HL-60/S4 treated with retinoic acid at 250 ng/mL for 4 days and 3 days (cell line): ENCODE results near the gene FRMD5.
"Not testable (repeated sequence)": the region's sequence is repeated elsewhere in the genome, so short reads cannot be mapped to it uniquely, and the experiment has no call there.

ENCODE experiments used
- in situ Hi-C: fragments of 300-500 bp; cut with MboI; formaldehyde crosslinking; loops from 2 replicates; pipeline ENCODE4 v1.7.0; 2022; ENCODE audit warnings: low sequenced_read_pairs

The FRMD5 gene

DNA sequence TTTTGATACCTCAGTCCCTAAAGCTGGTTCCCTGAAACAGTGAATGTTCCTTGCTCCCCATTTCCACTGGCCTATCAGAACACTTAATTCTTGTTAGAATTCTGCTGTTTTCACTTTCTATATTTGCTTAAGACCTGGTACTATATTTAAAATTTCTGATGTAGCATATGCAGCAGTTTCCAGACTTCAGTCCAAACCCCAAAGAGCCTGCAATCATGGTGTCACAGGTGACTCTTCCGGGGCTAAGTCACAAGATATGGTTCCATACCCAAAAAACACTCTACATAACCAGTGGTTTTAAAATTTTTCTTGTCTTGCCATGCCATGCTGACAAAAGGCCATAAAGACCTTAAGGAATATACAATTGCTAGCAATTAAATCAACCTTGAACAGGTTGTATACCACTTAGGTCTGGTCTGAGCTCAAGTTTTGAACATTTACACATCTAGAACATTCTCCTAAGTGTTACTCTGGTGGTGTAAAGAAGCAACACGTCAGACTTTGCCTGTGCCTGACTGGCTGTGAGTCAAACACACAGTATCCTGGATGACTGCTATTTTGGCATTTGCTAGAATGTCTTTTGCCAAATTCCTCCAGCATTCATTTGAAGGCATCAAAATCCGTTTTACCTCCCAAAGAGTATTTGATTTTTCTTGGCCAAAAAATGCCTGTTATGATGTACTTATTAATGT is 160.0 kb downstream of the FRMD5 start:
- in situ Hi-C loops: no loop called here

GRCh38 chr15:44034334-44034733 is 160.7 kb downstream of the FRMD5 start:
- in situ Hi-C loops: no loop called here

DNA sequence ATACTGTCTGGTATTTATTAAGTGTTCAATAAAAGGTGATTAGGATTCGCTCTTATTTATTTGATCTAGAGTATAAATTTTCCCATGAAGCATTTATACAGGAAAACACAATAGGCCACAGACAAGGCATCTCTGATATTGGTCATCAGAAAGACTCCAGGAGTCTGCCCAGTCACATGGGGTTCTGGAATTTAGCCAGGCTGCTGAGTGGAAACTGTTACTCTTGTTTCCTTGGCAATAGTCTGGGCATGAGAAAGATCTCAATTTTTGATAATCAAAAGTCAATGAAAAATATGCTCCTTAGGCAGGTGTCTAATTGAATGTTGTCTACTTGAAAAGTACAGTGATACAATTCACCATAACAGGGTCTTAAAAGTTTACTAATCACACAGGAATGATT is 161.2 kb downstream of the FRMD5 start:
- in situ Hi-C loops: no loop called here

DNA sequence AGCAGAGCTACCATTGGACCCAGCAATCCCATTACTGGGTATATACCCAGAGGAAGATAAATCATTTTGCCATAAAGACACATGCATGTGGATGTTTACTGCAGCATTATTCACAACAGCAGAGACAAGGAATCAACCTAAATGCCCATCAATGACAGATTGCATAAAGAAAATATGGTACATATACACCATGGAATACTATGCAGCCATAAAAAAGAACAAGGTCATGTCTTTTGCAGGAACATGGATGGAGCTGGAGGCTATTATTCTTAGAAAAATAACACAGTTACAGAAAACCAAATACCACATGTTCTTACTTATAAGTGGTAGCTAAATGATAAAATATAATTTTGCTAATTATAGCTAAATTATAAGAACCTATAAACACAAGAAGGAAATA is 162.3 kb downstream of the FRMD5 start:
- in situ Hi-C loops: not testable (repeated sequence)

- in situ Hi-C loops: no loop called here
Measured at GRCh38 chr15:44029940-44030568, 165.0 kb downstream of the FRMD5 start.

GRCh38 chr15:44029003-44029402 is 166.1 kb downstream of the FRMD5 start:
- in situ Hi-C loops: no loop called here

DNA sequence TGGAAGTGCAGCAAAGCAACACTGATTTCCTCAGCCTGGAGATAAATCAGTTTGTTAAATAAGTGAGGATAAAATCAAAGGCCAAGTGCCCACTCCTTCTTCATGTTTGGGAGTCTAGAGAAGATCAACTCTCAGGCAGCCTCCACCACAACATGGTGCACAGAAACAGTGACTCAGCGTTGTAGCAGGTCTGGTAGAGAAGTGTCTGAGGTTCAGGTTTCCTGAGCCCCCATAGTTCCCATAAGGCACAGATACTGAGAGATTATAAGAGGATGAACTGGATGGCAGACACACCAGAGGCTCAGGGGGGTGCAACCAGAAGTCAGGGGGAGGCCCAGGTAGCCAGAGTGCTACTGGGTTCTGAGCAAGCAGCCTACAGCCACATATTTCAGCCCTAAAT is 166.7 kb downstream of the FRMD5 start:
- in situ Hi-C loops: no loop called here

GRCh38 chr15:44024155-44024554 is 170.9 kb downstream of the FRMD5 start:
- in situ Hi-C loops: no loop called here

DNA sequence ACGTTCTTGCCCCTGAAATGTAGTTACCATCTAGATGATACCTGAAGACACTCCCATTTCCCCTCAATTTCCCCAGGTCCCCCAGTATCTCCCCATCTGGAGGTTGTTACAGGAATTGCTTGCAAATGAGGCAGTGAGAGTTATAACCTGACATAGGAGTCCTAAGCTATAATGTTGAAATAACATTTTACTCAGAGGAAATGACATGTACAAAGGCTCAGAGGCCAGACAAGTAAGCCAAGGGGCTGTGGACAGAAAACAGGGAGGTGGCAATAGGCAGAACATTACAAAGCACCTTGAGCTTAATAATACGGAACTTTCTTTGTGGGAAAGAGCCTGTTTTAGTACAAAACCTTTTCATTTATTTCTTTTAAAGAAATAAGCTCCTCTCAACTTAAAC is 171.9 kb downstream of the FRMD5 start:
- in situ Hi-C loops: no loop called here

GRCh38 chr15:44018151-44018550 is 176.9 kb downstream of the FRMD5 start:
- in situ Hi-C loops: no loop called here

DNA sequence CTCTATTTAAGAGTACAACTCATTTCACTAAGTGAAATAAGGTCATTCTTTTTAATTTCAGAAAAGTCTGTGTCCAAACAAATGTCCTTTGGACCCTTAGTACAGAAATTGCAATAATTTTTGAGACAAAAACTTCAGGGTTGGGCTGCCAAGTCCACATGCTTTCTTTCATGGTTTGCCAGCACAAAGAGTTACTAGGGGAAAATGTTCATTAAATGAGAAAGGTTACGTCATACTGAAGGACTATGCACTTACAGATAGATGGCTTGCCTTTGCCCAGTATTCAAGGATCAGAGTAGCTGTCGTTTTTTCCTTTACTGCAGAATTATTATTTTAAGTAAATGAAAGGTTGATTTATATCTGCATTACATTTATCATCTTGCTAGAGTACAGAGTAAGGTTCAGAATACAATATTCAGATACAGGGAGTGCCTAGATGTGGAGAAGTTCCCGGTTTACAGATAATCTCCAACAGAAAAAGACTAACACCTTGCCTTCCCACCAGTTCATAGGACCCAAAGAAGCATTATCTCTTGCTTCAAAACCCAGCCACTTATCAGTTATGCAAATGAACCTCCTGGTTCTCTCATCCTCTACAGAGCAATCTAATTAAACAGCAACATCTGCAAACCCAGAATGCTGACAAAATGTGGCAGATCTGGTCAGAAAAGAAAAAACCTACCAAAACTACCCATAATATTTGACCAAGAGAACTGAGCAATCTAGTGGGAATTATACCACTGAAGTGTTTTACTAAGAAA is 179.3 kb downstream of the FRMD5 start:
- in situ Hi-C loops: no loop called here

DNA sequence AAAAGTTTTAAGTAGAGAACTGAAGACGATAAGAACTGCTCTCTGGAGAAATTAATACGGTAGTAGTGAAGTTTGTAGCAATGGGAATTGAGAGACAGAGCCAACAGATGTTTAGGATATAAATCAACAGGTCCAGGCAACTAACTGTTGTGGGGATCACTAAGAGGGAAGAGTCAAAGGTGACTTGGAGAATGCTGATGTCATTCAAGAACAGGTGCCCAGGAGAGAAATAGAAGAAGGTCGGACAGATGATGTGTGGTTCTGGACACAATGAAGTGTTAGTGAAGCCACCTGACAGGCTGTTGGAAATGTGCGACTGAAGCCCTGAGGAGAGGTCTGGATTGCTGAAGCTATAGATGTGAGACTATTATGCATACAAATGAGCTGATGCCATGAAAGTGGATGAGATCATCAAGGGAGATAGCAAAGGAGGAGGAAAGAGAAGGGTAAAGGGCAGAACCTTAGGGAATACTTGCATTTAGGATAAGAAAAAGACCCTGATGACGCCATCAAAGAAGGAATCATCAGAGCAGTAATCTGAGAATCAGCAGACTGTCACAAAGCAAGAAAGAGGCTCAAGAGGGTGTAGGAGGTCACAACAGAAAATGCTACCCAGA is 183.7 kb downstream of the FRMD5 start:
- in situ Hi-C loops: no loop called here

DNA sequence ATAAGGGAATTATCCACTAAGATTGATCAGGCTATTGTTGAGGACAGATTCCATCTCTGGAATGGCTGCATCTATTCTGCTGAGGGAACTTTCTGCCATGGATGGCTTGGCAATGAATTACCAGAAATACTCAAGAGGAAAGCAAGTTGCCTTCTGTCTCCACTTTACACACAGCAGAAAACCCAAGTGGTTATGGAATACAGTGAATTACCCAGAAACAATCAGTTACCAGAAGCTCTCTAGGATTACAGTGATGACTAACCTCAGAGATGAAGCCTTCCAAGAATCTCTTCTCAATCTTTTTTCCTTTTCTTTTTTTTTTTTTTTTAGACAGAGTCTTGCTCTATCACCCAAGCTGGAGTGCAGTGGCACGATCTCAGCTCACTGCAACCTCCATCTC is 185.0 kb downstream of the FRMD5 start:
- in situ Hi-C loops: no loop called here

- in situ Hi-C loops: no loop called here
Measured at GRCh38 chr15:44009038-44009437, 186.0 kb downstream of the FRMD5 start.

DNA sequence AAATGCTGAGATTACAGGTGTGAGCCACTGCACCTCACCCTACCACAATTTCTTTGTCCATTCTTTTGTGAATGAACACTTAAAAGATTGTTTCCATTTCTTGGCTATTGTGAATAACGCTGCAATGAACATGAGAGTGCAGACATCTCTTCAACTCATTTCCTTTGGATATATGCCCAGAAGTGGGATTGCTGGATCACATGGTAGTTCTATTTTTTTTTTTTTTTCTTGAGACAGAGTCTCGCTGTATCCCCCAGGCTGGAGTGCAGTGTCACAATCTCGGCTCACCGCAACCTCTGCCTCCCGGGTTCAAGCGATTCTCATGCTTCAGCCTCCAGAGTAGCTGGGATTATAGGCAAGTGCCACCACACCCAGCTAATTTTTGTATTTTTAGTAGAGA is 194.8 kb downstream of the FRMD5 start:
- in situ Hi-C loops: not testable (repeated sequence)

DNA sequence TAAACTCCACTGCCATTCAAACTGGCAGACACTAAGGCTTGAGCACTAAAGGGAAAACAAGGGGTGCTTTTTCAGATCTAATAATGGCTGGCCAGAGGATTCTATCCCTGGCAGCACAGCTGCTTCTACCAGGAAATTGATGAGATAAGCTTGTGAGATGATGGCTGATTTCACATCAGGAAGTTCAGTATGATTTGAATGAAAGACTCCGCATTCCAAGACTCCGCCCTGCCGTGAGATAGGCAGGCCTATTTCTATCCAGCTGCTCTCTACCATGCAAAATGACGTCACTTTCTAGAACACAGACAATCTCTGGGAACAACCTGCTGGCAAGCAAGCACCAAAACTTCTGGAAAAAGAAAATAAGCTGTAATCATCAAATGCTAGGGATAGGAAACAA is 196.5 kb downstream of the FRMD5 start:
- in situ Hi-C loops: no loop called here

DNA sequence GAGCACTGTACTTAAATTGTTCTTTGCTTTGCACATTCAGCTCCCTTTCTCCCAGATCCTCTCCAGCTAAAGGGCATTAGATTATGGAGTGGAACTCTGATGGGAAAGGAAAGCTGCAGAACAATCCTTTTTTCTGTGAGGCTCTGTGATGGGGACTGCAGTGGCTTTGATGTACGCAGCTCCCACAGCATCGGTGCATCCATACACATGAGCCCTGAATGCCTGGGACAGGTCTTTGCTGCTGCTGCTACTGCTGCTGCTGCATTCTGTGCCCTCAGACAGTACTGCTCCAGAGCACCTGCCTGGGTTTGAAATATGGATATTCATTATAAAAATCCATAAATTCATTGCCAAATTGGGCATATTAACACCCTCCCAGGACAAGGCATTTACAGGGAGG is 203.9 kb downstream of the FRMD5 start:
- in situ Hi-C loops: no loop called here

- in situ Hi-C loops: no loop called here
Measured at GRCh38 chr15:43989938-43990337, 205.1 kb downstream of the FRMD5 start.

- in situ Hi-C loops: no loop called here
Measured at GRCh38 chr15:43988900-43989299, 206.2 kb downstream of the FRMD5 start.

- in situ Hi-C loops: no loop called here
Measured at GRCh38 chr15:43987924-43988323, 207.1 kb downstream of the FRMD5 start.

GRCh38 chr15:43985976-43986680 is 208.9 kb downstream of the FRMD5 start:
- in situ Hi-C loops: no loop called here
